NCI-H2029 treated with DMSO at 0.1 percent for 48 hours (cell line): ENCODE data around the gene ZGPAT.
"Not testable (repeated sequence)": the region's sequence is repeated elsewhere in the genome, so short reads cannot be mapped to it uniquely, and the experiment has no call there.

Source experiments
- DNase-seq: peaks from one replicate; lab custom pipeline; 2025; lab: John Stamatoyannopoulos, UW

The ZGPAT gene

GRCh38 chr20:63707558-63708300 is at the start of gene ZGPAT, which contains the start of gene ARFRP1:
TSS of gene ZGPAT (plus strand) at chr20:63708039. CDS start at chr20:63708581, 542 bp downstream.
TSS of gene ARFRP1 (minus strand) at chr20:63707976. CDS start at chr20:63707091, 885 bp downstream.
- peak; percentile 39 for DNase-seq

GRCh38 chr20:63658749-63659187 is 49.1 kb upstream of the ZGPAT start:
- no peak for DNase-seq

- no peak for DNase-seq
Measured at GRCh38 chr20:63659370-63659769, 48.5 kb upstream of the ZGPAT start.

GRCh38 chr20:63660174-63660573 is 47.7 kb upstream of the ZGPAT start:
- not testable (repeated sequence) for DNase-seq

- no peak for DNase-seq
Measured at GRCh38 chr20:63660622-63661021, 47.2 kb upstream of the ZGPAT start.

- no peak for DNase-seq
Measured at GRCh38 chr20:63661108-63661507, 46.7 kb upstream of the ZGPAT start.

- no peak for DNase-seq
Measured at GRCh38 chr20:63661959-63662812, 45.7 kb upstream of the ZGPAT start.

- no peak for DNase-seq
Measured at GRCh38 chr20:63662813-63663189, 45.0 kb upstream of the ZGPAT start.

GRCh38 chr20:63663332-63664066 is 44.3 kb upstream of the ZGPAT start:
- no peak for DNase-seq

- no peak for DNase-seq
Measured at GRCh38 chr20:63664143-63664851, 43.5 kb upstream of the ZGPAT start.

- DNase-seq: no peak
Measured at GRCh38 chr20:63664861-63665594, 42.8 kb upstream of the ZGPAT start.

- DNase-seq: no peak
Measured at GRCh38 chr20:63665708-63666107, 42.1 kb upstream of the ZGPAT start.

GRCh38 chr20:63667858-63668257 is 40.0 kb upstream of the ZGPAT start:
- DNase-seq: no peak

GRCh38 chr20:63668351-63668750 is 39.5 kb upstream of the ZGPAT start:
- DNase-seq: no peak

GRCh38 chr20:63671695-63672094 is 36.1 kb upstream of the ZGPAT start:
- DNase-seq: not testable (repeated sequence)

GRCh38 chr20:63672666-63673065 is 35.2 kb upstream of the ZGPAT start:
- no peak for DNase-seq

GRCh38 chr20:63673951-63674350 is 33.9 kb upstream of the ZGPAT start:
- no peak for DNase-seq

- DNase-seq: no peak
Measured at GRCh38 chr20:63675681-63676368, 32.0 kb upstream of the ZGPAT start.

GRCh38 chr20:63678071-63678470 is 29.8 kb upstream of the ZGPAT start:
- DNase-seq: no peak
